NCI-H1092 treated with DMSO at 0.1 percent for 48 hours (cell line): Measurements from ENCODE around the gene AIMP1.
A peak's percentile ranks its signal among the peaks of the same experiment; 100 is the strongest.

Source experiments
- DNase-seq: peaks from one replicate; lab custom pipeline; 2025; lab: John Stamatoyannopoulos, UW

The AIMP1 gene

GRCh38 chr4:106315968-106316772 is at the start of gene AIMP1, which contains the start of gene TBCK:
Gene AIMP1, plus strand, starts transcription at chr4:106316550. Its CDS starts 8,460 bp downstream, at chr4:106325010.
Gene TBCK, minus strand, starts transcription at chr4:106316209. Its CDS starts 7,249 bp downstream, at chr4:106308960.
- peak; percentile 96 for DNase-seq

- no peak for DNase-seq
Observed at GRCh38 chr4:106268786-106269185, 47.6 kb upstream of the AIMP1 start.

- no peak for DNase-seq
Observed at GRCh38 chr4:106269711-106270110, 46.6 kb upstream of the AIMP1 start.

GRCh38 chr4:106270736-106271135 is 45.6 kb upstream of the AIMP1 start:
- no peak for DNase-seq

GRCh38 chr4:106273831-106274230 is 42.5 kb upstream of the AIMP1 start:
- no peak for DNase-seq

GRCh38 chr4:106277140-106277675 is 39.1 kb upstream of the AIMP1 start:
- DNase-seq, result no peak

GRCh38 chr4:106284227-106284626 is 32.1 kb upstream of the AIMP1 start:
- no peak for DNase-seq

GRCh38 chr4:106286611-106287010 is 29.7 kb upstream of the AIMP1 start:
- no peak for DNase-seq

- no peak for DNase-seq
Observed at GRCh38 chr4:106287353-106287969, 28.9 kb upstream of the AIMP1 start.

GRCh38 chr4:106289737-106290136 is 26.6 kb upstream of the AIMP1 start:
- no peak for DNase-seq

GRCh38 chr4:106291678-106292077 is 24.7 kb upstream of the AIMP1 start:
- no peak for DNase-seq

GRCh38 chr4:106294062-106294461 is 22.3 kb upstream of the AIMP1 start:
- no peak for DNase-seq

GRCh38 chr4:106297245-106298035 is 18.9 kb upstream of the AIMP1 start:
- DNase-seq, result no peak

- DNase-seq, result no peak
Observed at GRCh38 chr4:106299977-106300376, 16.4 kb upstream of the AIMP1 start.

- DNase-seq, result no peak
Observed at GRCh38 chr4:106301393-106302061, 14.8 kb upstream of the AIMP1 start.

- DNase-seq, result no peak
Observed at GRCh38 chr4:106302062-106302438, 14.3 kb upstream of the AIMP1 start.

- no peak for DNase-seq
Observed at GRCh38 chr4:106303548-106304281, 12.6 kb upstream of the AIMP1 start.

- no peak for DNase-seq
Observed at GRCh38 chr4:106304632-106305031, 11.7 kb upstream of the AIMP1 start.

- DNase-seq, result no peak
Observed at GRCh38 chr4:106305435-106306055, 10.8 kb upstream of the AIMP1 start.

- no peak for DNase-seq
Observed at GRCh38 chr4:106306561-106306960, 9.8 kb upstream of the AIMP1 start.

GRCh38 chr4:106312377-106312776 is 4.0 kb upstream of the AIMP1 start:
- no peak for DNase-seq
